Muscle layer of duodenum (tissue), 2 donors: ENCODE results near the gene PPM1N.

Experiments
- H3K27ac ChIP-seq: one replicate; pipeline ENCODE4 v1.7.0; 2013; ENCODE audit warnings: mild to moderate bottlenecking, low read length
- H3K27me3 ChIP-seq: one replicate; pipeline ENCODE4 v1.7.0; 2013; ENCODE audit warnings: low read depth, mild to moderate bottlenecking, control low read depth, low read length
- H3K36me3 ChIP-seq, 2 donors: one replicate each; pipeline ENCODE4 v1.7.0; 2013; ENCODE audit warnings: low read length in 2 of 2, control low read depth in 1 of 2, mild to moderate bottlenecking in 1 of 2; ENCODE audit not compliant: insufficient read depth in 2 of 2, control insufficient read depth in 1 of 2
- H3K4me1 ChIP-seq, 2 donors: one replicate each; pipeline ENCODE4 v1.7.0; 2013; ENCODE audit warnings: low read length in 2 of 2, mild to moderate bottlenecking in 2 of 2, control low read depth in 1 of 2, moderate library complexity in 1 of 2; ENCODE audit not compliant: insufficient read depth in 2 of 2, control insufficient read depth in 1 of 2
- H3K4me3 ChIP-seq, 2 donors: one replicate each; pipeline ENCODE4 v1.7.0; 2013; ENCODE audit warnings: low read length in 2 of 2, low read depth in 1 of 2, mild to moderate bottlenecking in 1 of 2
- H3K9me3 ChIP-seq, 2 donors: one replicate each; pipeline ENCODE4 v1.7.0; 2013; ENCODE audit warnings: low read length in 2 of 2, control low read depth in 1 of 2, mild to moderate bottlenecking in 1 of 2; ENCODE audit not compliant: control insufficient read depth in 1 of 2
- donor health status: healthy.

The PPM1N gene

GRCh38 chr19:45526971-45527370 lies 28.7 kb downstream of the PPM1N start:
- no peaks in the 10 kb centered on the region for H3K27me3 ChIP-seq
- H3K4me1 ChIP-seq = peaks cover 0 to 23% of the 10 kb centered on the region in 2 donors
- H3K4me3 ChIP-seq = no peak overlapping the region
- peaks cover 24 to 38% of the 10 kb centered on the region in 2 donors for H3K36me3 ChIP-seq
- H3K27ac ChIP-seq = no peak overlapping the region
- no peaks in the 10 kb centered on the region for H3K9me3 ChIP-seq

DNA sequence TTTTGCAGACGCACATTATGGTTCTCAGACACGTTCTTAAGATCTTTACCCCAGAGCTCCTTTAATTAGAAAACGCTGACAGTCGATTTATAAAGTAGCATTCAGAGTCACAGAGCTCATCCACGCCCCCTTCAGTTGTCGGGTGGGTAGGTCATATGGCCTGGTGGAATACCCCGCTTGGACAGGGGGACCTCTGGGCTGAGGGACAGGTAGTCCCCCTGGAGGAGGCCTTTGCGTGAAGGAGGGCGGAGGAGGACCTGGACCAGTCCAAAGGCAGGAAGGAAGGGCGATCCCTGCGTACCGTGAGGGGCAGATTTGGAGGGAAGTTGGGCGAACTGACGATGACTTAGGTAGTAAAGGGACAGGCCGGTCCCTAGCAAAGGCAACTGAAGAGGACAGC lies 29.5 kb downstream of the PPM1N start:
- no peaks in the 10 kb centered on the region for H3K9me3 ChIP-seq

GRCh38 chr19:45528149-45528743 lies 30.0 kb downstream of the PPM1N start:
- Histone ChIP-seq H3K4me1 (peaks cover 0 to 23% of the 10 kb centered on the region in 2 donors), H3K9me3 (no peaks in the 10 kb centered on the region), H3K36me3 (peaks cover 24 to 33% of the 10 kb centered on the region in 2 donors), H3K4me3 (peak overlapping the region in 1 of 2 donors; percentile 55), H3K27ac (no peak overlapping the region), H3K27me3 (no peaks in the 10 kb centered on the region)

More for the DNA sequence above, 29.5 kb downstream of the PPM1N start:
- no peaks in the 10 kb centered on the region for H3K27me3 ChIP-seq
- H3K4me3 ChIP-seq = no peak overlapping the region
- H3K36me3 ChIP-seq = peaks cover 24 to 33% of the 10 kb centered on the region in 2 donors
- H3K27ac ChIP-seq = no peak overlapping the region
- peaks cover 0 to 23% of the 10 kb centered on the region in 2 donors for H3K4me1 ChIP-seq

- Histone ChIP-seq H3K36me3 (peaks cover 23 to 29% of the 10 kb centered on the region in 2 donors), H3K4me1 (peaks cover 0 to 20% of the 10 kb centered on the region in 2 donors), H3K9me3 (no peaks in the 10 kb centered on the region), H3K27ac (no peak overlapping the region), H3K27me3 (no peaks in the 10 kb centered on the region), H3K4me3 (peak overlapping the region; percentile 11 to 55)
Observed at GRCh38 chr19:45528744-45529419, 30.6 kb downstream of the PPM1N start.

- Histone ChIP-seq H3K4me1 (peaks cover 0 to 20% of the 10 kb centered on the region in 2 donors), H3K36me3 (peaks cover 17 to 25% of the 10 kb centered on the region in 2 donors), H3K27ac (no peak overlapping the region), H3K4me3 (peak overlapping the region; percentile 11 to 55), H3K27me3 (no peaks in the 10 kb centered on the region), H3K9me3 (no peaks in the 10 kb centered on the region)
Observed at GRCh38 chr19:45529420-45529785, 31.2 kb downstream of the PPM1N start.

- H3K4me3 ChIP-seq = no peak overlapping the region
- no peak overlapping the region for H3K27ac ChIP-seq
- no peaks in the 10 kb centered on the region for H3K9me3 ChIP-seq
- peaks cover 0 to 20% of the 10 kb centered on the region in 2 donors for H3K4me1 ChIP-seq
- H3K36me3 ChIP-seq = peaks cover 6% of the 10 kb centered on the region in 2 donors
- H3K27me3 ChIP-seq = no peaks in the 10 kb centered on the region
Observed at GRCh38 chr19:45531349-45531748, 33.1 kb downstream of the PPM1N start.

GRCh38 chr19:45539459-45539858 lies 41.2 kb downstream of the PPM1N start:
- no peaks in the 10 kb centered on the region for H3K9me3 ChIP-seq
- no peaks in the 10 kb centered on the region for H3K27me3 ChIP-seq
- no peak overlapping the region for H3K4me3 ChIP-seq
- no peak overlapping the region for H3K27ac ChIP-seq
- no peaks in the 10 kb centered on the region for H3K36me3 ChIP-seq
- H3K4me1 ChIP-seq = no peaks in the 10 kb centered on the region

DNA sequence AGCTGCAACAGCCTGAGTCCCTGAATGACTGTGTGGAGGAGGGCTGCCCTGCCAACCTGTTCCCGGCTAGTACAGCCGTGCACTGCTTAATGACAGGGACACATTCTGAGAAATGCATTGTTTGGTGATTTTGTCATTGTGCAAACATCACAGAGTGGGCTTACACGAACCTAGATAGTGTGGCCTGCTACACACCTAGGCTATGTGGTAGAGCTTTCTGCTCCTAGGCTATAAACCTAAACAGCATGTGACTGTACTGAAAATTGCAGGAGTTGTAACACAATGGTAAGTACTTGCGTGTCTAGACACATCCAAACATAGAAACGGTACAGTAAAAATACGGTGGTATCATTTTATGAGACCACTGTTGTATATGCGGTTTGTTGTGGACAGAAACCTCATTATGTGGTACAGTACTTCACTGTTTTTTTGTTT lies 44.0 kb downstream of the PPM1N start:
- no peak overlapping the region for H3K4me3 ChIP-seq

DNA sequence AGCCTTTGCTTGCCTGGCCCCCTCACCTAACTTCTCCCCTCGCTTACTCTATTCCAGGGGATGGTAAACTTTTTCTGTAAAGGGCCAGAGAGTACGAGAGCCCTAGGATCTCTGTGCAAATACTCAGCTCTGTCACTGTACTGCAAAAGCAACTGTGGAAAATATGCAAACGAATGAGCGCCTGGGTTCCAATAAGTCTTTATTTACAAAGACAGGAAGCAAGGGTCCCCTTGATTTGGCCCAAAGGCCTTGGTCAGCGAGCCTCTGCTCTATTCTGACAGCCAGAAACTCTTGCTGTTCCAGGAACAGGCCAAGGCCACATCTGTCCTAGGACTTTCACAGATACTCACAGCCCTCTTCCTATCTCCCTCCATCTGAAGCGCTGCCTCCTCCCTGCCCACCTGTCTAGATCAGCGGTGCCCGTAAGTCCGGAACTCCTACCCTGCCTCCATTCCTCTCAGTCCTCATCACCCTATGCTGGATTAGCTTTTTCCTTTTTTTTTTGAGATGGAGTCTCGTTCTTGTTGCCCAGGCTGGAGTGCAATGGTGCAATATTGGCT lies 49.0 kb downstream of the PPM1N start:
- H3K4me3 ChIP-seq = no peak overlapping the region
- no peaks in the 10 kb centered on the region for H3K9me3 ChIP-seq
- no peaks in the 10 kb centered on the region for H3K27me3 ChIP-seq
- H3K36me3 ChIP-seq = no peaks in the 10 kb centered on the region
- H3K27ac ChIP-seq = no peak overlapping the region
- H3K4me1 ChIP-seq = no peaks in the 10 kb centered on the region

More for the DNA sequence above, 44.0 kb downstream of the PPM1N start:
- no peaks in the 10 kb centered on the region for H3K27me3 ChIP-seq
- H3K9me3 ChIP-seq = no peaks in the 10 kb centered on the region
- no peak overlapping the region for H3K27ac ChIP-seq
- no peaks in the 10 kb centered on the region for H3K4me1 ChIP-seq
- H3K36me3 ChIP-seq = no peaks in the 10 kb centered on the region

GRCh38 chr19:45547965-45548609 lies 49.8 kb downstream of the PPM1N start:
- Histone ChIP-seq H3K4me1 (no peaks in the 10 kb centered on the region), H3K27ac (no peak overlapping the region)

More at GRCh38 chr19:45547965-45548609, 49.8 kb downstream of the PPM1N start:
- Histone ChIP-seq H3K36me3 (peaks cover 0 to 2% of the 10 kb centered on the region in 2 donors), H3K9me3 (no peaks in the 10 kb centered on the region), H3K27me3 (no peaks in the 10 kb centered on the region), H3K4me3 (no peak overlapping the region)
